ENCODE data around the gene FBXO17. TPM values are rescaled to one million over a fixed set of nuclear protein-coding genes. Genes with fewer than 3 reads are reported as not detected.

Gene FBXO17
- total and polyA plus RNA-seq, 2 of the 13 experiments (the other 11 are each of a cell fraction or from before 2014, with no cell fraction given), result 22.1 to 58.7 TPM

- TF ChIP-seq, protein P1, sequence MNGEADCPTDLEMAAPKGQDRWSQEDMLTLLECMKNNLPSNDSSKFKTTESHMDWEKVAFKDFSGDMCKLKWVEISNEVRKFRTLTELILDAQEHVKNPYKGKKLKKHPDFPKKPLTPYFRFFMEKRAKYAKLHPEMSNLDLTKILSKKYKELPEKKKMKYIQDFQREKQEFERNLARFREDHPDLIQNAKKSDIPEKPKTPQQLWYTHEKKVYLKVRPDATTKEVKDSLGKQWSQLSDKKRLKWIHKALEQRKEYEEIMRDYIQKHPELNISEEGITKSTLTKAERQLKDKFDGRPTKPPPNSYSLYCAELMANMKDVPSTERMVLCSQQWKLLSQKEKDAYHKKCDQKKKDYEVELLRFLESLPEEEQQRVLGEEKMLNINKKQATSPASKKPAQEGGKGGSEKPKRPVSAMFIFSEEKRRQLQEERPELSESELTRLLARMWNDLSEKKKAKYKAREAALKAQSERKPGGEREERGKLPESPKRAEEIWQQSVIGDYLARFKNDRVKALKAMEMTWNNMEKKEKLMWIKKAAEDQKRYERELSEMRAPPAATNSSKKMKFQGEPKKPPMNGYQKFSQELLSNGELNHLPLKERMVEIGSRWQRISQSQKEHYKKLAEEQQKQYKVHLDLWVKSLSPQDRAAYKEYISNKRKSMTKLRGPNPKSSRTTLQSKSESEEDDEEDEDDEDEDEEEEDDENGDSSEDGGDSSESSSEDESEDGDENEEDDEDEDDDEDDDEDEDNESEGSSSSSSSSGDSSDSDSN (CRISPR knock-in tag; IDR thresholded peaks at IDR 0.05), result peak; percentile 55
- TF ChIP-seq ZC3H13 (CRISPR knock-in tag; IDR thresholded peaks at IDR 0.05), result no peak
- TF ChIP-seq, protein P2, sequence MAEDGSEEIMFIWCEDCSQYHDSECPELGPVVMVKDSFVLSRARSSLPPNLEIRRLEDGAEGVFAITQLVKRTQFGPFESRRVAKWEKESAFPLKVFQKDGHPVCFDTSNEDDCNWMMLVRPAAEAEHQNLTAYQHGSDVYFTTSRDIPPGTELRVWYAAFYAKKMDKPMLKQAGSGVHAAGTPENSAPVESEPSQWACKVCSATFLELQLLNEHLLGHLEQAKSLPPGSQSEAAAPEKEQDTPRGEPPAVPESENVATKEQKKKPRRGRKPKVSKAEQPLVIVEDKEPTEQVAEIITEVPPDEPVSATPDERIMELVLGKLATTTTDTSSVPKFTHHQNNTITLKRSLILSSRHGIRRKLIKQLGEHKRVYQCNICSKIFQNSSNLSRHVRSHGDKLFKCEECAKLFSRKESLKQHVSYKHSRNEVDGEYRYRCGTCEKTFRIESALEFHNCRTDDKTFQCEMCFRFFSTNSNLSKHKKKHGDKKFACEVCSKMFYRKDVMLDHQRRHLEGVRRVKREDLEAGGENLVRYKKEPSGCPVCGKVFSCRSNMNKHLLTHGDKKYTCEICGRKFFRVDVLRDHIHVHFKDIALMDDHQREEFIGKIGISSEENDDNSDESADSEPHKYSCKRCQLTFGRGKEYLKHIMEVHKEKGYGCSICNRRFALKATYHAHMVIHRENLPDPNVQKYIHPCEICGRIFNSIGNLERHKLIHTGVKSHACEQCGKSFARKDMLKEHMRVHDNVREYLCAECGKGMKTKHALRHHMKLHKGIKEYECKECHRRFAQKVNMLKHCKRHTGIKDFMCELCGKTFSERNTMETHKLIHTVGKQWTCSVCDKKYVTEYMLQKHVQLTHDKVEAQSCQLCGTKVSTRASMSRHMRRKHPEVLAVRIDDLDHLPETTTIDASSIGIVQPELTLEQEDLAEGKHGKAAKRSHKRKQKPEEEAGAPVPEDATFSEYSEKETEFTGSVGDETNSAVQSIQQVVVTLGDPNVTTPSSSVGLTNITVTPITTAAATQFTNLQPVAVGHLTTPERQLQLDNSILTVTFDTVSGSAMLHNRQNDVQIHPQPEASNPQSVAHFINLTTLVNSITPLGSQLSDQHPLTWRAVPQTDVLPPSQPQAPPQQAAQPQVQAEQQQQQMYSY (CRISPR knock-in tag; IDR thresholded peaks at IDR 0.05), result no peak
- peak; percentile 80 for TF ChIP-seq HNRNPL (IDR thresholded peaks at IDR 0.05; ENCODE audit: low read depth, low read length)
- peak; percentile 78; the same call in 1 of the 2 replicates for TF ChIP-seq ZNF839 (CRISPR knock-in tag; IDR thresholded peaks at IDR 0.05; ENCODE audit: borderline replicate concordance)
- TF ChIP-seq RXRA (CRISPR knock-in tag; IDR thresholded peaks at IDR 0.05), result peak; percentile 60; the same call in 1 of the 2 replicates
- TF ChIP-seq HMG20A (CRISPR knock-in tag; IDR thresholded peaks at IDR 0.05; ENCODE audit: borderline replicate concordance), result no peak
- TF ChIP-seq, protein P3, sequence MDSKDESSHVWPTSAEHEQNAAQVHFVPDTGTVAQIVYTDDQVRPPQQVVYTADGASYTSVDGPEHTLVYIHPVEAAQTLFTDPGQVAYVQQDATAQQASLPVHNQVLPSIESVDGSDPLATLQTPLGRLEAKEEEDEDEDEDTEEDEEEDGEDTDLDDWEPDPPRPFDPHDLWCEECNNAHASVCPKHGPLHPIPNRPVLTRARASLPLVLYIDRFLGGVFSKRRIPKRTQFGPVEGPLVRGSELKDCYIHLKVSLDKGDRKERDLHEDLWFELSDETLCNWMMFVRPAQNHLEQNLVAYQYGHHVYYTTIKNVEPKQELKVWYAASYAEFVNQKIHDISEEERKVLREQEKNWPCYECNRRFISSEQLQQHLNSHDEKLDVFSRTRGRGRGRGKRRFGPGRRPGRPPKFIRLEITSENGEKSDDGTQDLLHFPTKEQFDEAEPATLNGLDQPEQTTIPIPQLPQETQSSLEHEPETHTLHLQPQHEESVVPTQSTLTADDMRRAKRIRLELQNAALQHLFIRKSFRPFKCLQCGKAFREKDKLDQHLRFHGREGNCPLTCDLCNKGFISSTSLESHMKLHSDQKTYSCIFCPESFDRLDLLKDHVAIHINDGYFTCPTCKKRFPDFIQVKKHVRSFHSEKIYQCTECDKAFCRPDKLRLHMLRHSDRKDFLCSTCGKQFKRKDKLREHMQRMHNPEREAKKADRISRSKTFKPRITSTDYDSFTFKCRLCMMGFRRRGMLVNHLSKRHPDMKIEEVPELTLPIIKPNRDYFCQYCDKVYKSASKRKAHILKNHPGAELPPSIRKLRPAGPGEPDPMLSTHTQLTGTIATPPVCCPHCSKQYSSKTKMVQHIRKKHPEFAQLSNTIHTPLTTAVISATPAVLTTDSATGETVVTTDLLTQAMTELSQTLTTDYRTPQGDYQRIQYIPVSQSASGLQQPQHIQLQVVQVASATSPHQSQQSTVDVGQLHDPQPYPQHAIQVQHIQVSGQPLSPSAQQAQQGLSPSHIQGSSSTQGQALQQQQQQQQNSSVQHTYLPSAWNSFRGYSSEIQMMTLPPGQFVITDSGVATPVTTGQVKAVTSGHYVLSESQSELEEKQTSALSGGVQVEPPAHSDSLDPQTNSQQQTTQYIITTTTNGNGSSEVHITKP (CRISPR knock-in tag; IDR thresholded peaks at IDR 0.05; ENCODE audit: low read depth), result peak; percentile 85
- no peak for TF ChIP-seq RXRB (CRISPR knock-in tag; IDR thresholded peaks at IDR 0.05; ENCODE audit: borderline replicate concordance)
- peak in 1 of 2 experiments; percentile 22; a peak in 1 of 4 replicates for TF ChIP-seq EP300 (IDR thresholded peaks at IDR 0.05; ENCODE audit: low read depth in 2 of 2, low read length in 2 of 2)
- no peak for TF ChIP-seq EP300 (CRISPR knock-in tag; IDR thresholded peaks at IDR 0.05; ENCODE audit: borderline replicate concordance)
- TF ChIP-seq, protein P4, sequence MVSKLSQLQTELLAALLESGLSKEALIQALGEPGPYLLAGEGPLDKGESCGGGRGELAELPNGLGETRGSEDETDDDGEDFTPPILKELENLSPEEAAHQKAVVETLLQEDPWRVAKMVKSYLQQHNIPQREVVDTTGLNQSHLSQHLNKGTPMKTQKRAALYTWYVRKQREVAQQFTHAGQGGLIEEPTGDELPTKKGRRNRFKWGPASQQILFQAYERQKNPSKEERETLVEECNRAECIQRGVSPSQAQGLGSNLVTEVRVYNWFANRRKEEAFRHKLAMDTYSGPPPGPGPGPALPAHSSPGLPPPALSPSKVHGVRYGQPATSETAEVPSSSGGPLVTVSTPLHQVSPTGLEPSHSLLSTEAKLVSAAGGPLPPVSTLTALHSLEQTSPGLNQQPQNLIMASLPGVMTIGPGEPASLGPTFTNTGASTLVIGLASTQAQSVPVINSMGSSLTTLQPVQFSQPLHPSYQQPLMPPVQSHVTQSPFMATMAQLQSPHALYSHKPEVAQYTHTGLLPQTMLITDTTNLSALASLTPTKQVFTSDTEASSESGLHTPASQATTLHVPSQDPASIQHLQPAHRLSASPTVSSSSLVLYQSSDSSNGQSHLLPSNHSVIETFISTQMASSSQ (IDR thresholded peaks at IDR 0.05; ENCODE audit: low read depth), result no peak
- TF ChIP-seq, protein P4 (CRISPR knock-in tag; IDR thresholded peaks at IDR 0.05; ENCODE audit: borderline replicate concordance), result 0 out of 2 replicates have a peak, but pooled peaks have one; percentile 42
- TF ChIP-seq PRMT3 (CRISPR knock-in tag; IDR thresholded peaks at IDR 0.05; ENCODE audit: borderline replicate concordance, low read depth), result no peak
These were observed 5.2 kb upstream of the FBXO17 start (continued) for GRCh38 chr19:38980583-38981374.
